Esophagus mucosa (tissue), 1 donor: ENCODE results near the gene GSTK1. TPM values are rescaled to one million over a fixed set of nuclear protein-coding genes. Genes with fewer than 3 reads are reported as not detected.
"Not testable (repeated sequence)": the region's sequence is repeated elsewhere in the genome, so short reads cannot be mapped to it uniquely, and the experiment has no call there.

ENCODE experiments used
- ATAC-seq: fragments of 200-7000 bp; cut with Tn5 transposase; one replicate; pipeline ENCODE4 v1.9.1; 2020
- total RNA-seq: library from RNA; stranded (reverse); gene quantifications from one replicate; pipeline ENCODE4 v1.2.4, GENCODE V29; 2023
- donor health status: DM: yes; HTN: yes; CAD: no.

GSTK1 gene
- total RNA-seq, 1 donor from 2014 or later, result 109 TPM

DNA sequence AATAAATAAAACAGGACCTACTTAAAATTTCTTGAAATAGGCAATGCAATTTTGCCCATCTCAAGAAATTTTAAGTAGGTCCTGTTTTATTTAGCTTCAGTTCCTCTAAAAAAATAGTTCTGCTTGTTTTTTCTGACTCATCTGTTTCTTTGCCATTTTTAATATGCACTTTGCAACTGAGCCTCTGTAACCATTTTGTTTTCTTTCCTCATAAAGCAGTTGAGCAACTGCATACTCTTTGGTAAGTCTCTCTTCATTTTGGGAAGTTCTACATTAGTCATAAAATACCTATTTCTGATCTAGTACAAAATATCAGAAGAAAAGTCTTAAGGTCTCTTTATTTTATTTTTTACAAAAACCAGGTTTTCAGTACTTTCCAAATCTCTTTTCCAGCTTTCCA is 23.4 kb upstream of the GSTK1 start:
- no peak for ATAC-seq

DNA sequence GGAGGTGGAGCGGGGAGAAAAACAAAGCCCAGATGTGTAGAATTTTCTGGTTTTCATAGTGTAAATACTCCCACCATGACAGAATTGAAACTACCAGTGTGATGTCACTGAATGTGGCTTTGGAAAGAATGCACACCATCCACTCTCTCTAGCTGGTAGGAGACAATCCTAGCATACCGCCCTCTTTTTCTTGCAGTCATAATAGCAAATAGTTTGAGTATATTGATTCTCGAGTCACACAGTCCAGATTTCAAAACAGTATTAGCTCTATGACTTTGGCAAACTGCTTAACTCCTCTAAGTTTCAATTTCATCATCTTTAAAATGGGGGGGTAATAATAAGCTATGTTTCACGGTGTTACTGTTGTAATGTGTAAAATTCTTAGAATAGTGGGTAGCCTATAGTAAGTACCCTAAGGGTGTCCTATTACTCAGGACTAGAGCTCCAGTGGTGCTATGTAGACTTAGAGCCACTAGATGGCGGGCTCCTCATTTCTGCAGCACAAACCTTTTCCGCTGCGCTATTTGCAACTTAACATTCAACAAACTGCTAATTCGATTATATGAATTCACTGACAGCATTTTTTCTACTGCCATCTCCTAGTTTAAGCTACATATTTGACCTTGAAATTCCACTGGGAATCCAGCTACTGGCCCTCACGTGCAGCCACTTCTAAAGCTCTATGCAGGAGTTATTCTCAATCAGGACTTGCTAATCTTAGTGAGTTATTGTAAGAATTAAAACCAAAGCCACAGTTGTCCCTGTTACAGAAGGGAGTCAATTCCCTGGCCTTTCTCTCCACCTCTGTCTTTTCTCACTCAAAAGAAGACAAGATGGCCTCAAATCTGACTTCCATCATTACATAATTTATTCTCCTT is 22.7 kb upstream of the GSTK1 start:
- peak; percentile 91 for ATAC-seq

DNA sequence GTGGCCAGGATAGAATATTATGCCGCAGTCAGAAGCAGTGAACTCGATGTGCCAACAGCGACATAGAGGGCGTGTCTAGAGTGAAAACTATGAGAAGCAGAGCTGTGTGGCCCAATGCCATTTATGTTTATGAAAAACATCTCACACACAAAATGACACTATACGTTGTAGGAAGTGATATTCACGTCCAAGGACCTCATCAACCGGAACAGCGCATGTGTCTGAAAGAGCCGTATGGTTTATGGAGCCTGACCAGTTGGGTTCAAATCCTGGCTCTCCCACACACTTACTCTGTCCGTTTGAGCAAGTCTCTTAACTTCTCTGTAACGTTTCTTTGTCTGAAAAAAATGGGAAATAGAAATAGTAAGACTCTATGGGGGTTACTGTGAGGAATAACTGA is 20.9 kb upstream of the GSTK1 start:
- ATAC-seq, result no peak

DNA sequence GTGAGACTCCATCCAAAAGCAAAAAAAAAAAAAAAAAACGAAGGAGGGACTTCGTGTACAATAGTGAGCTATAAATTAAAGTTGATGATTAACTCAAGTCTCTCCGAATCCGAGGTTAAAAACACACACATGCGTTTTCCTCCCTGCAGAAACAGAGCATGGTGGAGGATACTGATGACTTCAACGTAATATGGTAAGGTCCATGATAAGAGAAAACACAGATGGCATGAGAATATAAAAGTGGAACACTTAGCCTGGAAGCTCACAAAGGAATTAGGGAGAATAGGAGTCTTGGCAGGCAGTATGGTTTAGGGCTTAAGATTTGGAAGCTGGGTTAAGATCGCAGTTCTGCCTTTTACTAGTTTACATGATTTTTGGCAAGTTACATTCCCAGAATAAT is 20.1 kb upstream of the GSTK1 start:
- no peak for ATAC-seq

DNA sequence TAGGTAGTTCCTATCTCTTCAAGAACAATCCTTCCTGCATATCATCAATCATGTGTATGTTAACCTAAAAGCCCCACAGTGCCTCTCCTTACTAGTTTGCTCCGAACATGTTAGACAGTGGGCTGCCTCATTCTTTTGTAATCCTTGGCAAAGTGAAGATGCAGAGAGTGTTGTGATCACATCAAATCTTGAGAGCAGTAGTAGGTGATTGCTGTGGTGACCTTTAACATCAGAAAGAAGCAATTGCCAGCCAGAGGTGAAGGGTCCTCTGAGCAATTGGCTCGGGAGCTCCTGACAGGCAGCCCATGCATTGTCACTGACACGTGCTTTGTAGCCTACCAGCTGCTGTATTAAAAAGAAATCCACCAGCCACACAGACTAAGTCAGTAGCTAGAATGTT is 19.6 kb upstream of the GSTK1 start:
- ATAC-seq, result no peak

DNA sequence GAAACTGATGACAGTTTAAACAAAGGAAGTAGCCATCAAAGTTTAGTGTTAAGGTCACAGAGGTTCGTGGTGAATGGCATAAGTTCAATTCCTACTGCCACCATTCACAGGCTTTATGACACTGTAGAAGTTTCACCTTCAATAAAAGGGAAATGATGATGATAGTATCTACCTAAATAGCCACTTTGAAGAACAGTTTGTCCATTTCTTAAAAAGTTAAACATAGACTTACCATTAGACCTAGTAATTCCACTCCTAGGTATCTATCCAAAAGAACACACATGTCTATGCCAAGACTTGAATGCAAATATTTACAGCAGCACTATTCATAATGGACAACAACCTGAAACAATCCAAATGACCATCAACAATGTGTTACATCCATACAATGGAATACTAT is 18.9 kb upstream of the GSTK1 start:
- no peak for ATAC-seq

DNA sequence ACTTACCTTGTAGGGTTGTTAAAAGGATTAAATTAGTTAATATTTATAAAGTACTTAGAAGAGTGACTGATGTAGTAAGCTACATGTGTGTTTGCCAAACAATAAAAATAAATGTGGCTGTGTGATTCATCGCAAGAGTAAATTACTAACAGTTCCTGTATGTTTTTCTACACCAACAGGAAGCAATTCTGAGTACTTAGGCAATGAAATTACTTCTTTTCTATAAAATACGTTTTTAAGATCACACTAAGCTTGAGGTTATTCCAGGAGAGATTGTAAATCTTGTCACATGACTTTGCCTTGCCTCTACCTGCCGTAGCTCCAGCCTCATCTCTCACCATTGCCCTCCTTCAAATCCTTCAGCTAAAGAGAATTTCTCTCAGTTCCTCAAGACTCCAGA is 18.1 kb upstream of the GSTK1 start:
- ATAC-seq, result peak; percentile 30

DNA sequence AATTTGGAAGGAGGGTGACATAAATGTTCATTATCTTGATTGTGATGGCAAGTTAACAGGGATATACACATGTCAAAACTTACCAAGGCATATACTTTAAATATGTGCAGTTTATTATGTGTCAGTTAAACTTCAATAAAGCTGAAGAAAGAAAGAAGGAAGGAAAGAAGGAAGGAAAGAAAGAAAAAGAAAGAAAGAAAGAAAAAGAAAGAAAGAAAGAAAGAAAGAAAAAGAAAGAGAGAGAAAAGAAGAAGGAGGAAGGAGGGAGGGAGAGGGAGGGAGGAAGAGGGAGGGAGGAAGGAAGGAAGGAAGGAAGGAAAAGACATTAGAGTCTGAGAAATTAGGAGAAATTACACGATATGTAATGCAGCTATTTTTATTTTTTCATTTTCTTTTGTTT is 15.9 kb upstream of the GSTK1 start:
- ATAC-seq, result no peak

DNA sequence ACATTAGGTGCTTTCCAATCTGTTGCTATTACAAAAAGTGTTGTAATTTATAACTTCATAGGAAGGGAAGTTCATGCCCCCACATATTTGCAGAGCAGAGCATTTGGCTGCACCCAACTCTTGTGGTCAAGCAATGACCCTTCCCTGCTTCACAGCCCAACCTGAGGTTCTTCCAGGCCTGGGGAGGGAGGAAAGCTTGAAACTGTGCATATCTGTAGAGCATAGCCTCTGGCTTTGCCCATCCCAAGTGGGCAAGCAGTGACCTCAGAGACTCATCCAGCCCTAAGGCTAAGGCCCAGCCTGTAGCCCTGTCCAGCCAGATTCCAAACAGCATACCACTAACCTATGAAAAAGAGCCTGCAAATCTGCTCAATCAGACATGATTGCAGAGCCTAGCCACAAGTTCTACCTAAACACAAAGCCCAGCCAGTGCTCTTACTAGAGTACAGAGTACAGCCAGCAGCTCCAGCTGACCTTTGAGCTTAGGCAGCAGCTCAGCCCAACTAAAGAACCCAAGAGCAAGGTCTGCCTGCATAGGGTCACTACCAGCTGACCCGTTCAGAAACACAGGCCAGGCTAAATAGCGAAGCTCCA is 14.4 kb upstream of the GSTK1 start:
- peak; percentile 48 for ATAC-seq

DNA sequence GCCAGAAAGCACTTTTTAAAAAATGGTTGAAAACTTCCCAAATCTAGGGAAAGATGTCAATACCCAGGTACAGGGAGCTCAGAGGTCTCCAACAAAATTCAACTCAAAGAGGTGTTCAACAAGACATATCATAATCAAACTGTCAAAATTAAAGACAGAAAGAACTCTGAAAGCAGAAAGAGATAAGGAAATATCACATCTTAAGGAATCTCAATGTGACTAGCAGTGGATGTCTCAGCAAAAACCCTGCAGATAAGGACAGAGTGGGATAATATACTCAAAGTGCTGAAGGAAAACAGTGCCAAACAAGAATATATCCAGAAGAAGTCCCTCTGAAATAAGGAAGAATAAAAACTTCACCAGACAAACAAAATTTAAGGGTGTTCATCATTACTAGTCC is 13.0 kb upstream of the GSTK1 start:
- ATAC-seq, result no peak

DNA sequence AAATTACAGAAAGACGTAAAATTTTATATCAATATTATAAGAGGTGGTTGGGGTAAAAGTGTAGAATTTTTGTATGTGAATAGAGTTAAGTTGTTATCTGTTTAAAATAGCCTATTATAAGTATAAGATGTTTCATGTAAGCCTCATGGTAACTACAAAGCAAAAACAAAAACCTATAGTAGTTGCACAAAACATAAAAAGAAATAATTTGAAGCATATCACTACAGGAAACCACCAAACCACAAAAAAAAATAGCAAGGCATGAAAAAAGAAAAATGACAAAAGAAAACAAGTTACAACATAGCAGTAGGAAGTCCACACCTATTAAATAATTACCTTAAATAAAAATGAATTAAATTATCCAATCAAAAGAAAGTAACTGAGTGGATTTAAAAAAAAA is 12.4 kb upstream of the GSTK1 start:
- ATAC-seq, result no peak

DNA sequence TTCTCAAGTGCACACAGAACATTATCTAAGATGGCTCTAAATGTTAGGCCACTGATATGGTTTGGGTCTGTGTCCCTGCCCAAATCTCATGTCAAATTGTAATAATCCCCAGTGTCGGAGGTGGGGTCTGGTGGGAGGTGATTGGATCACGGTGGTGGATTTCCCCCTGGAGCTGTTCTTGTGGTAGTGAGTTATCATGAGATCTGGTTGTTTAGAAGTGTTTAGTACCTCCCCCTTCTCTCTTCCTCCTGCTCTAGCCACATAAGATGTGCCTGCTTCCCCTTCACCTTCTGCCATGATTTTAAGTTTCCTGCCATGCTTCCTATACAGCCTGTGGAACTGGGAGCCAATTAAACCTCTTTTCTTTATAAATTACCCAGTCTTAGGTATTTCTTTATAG is 11.2 kb upstream of the GSTK1 start:
- ATAC-seq, result no peak

DNA sequence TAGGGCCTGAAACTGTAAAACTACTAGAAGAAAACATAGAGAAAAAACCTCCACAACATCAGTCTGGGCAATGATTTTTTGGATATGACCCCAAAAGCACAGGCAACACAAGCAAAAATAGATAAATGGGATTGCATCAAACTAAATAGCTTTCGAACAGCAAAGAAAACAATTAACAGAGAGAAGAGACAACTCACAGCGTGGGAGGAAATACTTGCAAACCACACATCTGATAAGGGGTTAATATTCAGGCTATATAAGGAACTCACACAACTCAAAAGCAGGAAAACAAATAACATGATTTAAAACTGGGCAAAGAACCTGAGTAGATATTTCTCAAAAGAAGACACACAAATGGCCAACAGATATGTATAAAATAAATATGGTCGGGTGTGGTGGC is 7.7 kb upstream of the GSTK1 start:
- ATAC-seq, result no peak

DNA sequence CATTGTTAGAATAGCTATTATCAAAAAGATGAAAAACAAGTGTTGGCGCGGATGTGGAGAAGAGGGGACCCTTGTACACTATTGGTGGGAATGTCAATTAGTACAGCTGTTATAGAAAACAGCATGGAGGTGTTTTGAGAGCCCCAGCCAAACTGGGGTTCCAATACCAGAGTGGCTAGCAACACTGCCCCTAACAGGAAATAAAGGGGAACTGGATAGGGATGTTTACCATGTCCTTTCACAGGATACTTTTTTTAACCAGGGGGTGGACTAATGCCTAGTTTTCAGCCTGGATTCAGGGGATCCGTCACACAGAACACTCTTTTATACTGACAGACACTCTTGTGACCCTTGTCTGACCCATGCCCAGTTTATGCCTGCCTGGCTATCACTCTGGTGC is 6.9 kb upstream of the GSTK1 start:
- ATAC-seq, result no peak

DNA sequence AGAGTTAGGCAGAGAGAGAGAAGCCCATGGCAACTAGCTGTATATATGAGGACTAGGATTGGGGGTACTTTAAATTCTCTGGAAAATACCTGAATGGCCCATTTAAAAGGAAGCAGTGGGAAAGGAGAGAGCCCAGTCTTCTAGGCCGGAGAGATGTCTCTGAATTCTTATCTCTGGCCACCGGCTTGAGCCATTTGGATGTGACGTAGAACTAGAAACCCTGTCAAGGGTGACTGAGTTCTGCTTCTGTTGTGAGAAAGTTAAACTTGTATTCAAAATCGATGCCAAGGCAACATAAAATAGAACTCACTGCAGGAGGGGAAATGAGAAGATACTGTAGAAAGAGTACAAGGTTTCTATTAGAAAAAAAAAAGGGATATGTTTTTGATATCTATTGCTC is 6.3 kb upstream of the GSTK1 start:
- no peak for ATAC-seq

DNA sequence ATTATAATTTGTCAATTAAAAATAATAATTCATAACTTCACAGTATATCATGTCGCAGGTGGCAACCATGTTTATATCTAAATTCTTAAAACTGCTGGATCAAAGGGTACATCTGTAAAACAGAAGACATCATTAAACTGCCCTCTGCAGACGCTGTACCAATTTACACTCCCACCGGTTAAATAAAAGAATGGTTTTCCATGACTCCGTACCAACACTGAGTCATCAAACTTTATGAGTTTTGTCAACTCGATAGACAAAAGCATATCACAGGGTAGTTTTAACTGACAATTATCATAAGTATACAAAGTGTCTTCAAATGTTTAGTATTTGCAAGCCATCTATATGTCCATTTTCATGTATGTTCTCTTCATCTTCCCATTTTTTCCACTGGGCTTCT is 5.7 kb upstream of the GSTK1 start:
- no peak for ATAC-seq

DNA sequence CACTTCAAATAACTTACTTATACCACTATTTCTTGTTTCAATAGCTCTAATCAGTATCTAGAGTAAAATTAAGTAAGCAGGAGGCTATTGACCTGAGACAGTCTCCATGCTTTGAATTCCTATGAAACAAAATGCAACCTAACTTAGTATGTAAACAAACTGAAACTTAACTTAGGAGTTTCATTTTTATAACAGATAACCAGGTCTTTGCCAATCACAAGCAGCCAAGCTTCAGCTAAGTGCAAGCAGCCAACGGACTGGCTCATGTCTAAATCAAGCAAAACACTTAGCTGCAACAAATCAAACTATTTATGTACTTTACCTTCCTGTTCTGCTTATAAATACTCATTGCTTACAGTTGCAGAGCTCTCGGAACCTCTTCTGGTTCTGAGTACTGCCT is 4.4 kb upstream of the GSTK1 start:
- no peak for ATAC-seq

DNA sequence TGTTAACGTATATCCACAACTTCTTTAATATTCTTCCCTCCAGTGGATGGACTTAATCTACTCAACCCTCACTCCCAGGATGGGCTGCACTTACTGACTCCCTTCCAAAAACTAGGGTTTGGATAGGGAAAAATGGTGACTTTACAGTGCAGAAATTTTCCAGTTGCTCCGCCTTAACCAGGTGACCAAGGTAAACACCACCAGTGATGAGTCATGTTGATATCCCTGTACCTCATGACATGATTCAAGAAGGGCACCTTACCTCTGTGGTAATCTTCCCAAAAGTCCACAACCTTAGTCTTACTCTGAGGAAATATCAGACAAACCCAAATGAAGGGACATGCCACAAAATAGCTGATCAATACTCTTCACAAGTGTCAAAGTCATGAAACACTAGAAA is 3.5 kb upstream of the GSTK1 start:
- ATAC-seq, result peak; percentile 68

DNA sequence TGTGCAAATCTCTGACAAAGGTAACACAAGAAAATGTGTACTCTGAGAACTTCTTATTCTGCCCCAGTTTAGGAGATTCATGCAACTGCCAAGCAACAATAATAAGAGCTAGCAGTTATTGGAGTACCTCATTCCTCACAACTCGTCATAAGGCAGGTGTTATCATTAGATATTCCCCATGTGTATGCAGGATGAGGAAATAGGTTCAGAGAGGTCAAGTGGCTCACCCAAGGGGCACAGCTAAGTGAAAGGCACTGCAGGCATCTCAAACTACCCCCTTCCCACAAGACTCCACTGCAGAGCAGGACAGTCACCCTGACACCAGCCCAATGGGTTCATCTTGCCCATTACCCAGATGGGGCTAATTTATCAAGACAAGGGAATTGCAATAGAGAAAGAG is 1.3 kb upstream of the GSTK1 start:
- ATAC-seq, result no peak

DNA sequence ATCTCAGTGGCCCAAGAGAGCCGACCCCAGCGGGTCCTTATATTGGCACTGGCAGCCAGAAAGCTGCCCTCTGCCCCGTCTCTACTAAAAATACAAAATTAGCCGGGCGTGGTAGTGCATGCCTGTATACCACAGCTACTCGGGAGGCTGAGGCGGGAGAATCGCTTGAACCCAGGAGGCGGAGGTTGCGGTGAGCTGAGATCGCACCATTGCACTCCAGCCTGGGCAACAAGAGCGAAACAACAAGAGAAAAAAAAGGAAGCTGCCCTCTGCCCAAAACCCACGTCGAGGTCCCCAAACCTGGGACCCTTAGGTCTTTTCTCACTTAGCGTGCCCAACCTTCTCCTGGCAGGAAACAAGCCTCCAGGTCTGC is 941 bp downstream of the GSTK1 start:
- not testable (repeated sequence) for ATAC-seq

DNA sequence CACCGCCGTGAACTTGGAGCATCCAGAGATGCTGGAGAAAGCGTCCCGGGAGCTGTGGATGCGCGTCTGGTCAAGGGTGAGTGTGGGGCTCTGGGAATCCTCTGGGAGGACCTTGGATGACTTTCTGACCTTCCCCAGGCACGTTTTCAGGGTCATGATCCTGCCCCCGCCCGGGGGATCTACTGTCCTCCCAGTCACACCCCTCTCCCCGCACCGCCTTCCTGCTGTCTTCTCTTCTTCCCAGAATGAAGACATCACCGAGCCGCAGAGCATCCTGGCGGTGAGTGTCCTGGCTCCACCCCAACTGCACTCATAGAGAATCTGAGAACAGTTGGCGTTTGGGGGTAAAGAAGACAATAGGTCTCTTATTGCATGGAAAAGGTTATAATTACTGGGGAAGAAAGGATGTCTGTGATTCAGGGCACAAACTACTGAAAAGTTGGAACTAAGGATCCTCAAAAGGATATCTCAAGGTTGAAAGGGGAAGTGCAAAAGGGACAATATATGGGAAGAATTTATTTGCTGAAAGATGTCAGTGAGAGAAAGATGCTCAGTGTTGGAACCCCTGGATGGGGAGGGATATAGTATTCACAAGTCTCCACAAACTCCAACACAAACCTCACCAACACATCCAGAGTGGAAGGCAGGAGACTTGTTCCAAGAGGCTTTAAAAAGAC is 1.9 kb downstream of the GSTK1 start:
- no peak for ATAC-seq

DNA sequence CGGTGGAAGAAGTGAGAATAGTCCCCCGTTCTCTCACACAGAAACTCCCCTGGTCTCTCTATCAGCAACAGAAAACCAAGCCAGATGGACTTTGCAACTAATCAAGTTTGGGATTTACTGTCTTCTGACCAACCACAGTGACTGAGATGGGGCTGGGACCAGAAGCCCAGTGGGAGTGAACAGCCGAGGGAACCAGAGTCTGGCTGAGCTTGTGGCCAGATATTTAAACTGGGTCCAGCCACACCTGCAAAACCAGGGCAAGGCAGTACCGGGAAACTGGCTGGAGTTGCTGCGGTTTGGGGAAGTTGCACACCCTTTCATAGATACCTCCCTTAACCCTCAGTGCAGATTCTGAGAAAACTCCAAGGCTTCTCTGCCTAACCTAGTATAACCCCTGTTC is 6.0 kb downstream of the GSTK1 start:
- peak; percentile 31 for ATAC-seq

DNA sequence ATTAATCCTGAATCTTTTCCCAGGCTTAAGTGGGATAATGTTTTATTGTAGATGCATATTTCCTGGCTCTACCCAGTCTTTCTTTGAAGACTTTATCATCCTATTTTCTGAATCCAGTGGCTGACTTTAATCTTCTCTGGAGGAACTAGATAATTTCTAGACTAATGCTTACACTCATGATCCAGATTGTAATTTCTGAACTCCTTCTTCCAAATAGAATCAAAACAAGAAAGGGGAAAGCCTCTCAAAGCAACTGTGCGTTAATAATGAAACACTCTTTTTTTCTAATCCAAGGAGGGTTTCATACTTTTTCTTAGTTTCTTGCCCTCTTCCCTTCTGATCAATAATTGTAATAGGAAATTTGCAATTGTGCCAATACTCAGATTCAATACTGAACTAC is 8.0 kb downstream of the GSTK1 start:
- no peak for ATAC-seq

DNA sequence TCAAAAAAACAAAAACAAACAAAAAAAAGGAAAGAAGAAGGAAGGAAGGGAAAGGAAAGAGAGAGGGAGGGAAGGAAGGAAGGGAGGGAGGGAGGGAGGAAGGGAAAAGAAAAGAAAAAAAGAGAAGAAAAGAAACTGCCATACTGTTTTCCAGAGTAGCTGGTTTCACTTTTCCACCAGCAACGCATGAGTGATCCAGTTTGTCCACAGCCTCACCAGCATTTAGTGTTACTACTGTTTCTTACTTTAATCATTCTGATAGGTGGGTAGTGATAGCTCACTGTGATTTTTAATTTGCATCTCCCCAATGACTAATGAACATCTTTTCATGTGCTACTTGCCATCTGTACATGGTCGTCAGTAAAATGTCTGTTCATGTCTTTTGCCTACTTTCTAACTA is 9.6 kb downstream of the GSTK1 start:
- no peak for ATAC-seq
